ENCODE data around the gene MEIKIN. TPM values are rescaled to one million over a fixed set of nuclear protein-coding genes. Genes with fewer than 3 reads are reported as not detected.

The MEIKIN gene
- total and polyA plus RNA-seq, 2 experiments from 2014 or later: not detected

- Mint-ChIP-seq H3K27me3 (ENCODE audit: insufficient read depth, low read depth, poor library complexity) (no peaks in the 10 kb centered on the region), H3K9me3 (no peaks in the 10 kb centered on the region), H3K4me3 (no peak overlapping the region), H3K36me3 (ENCODE audit: low read depth) (no peaks in the 10 kb centered on the region), H3K4me1 (no peaks in the 10 kb centered on the region), H3K27ac (no peak overlapping the region)
- no peak overlapping the region for H2AFZ ChIP-seq
- H3K4me1 ChIP-seq (ENCODE audit: insufficient read depth): no peaks in the 10 kb centered on the region
- peaks cover 26% of the 10 kb centered on the region for H4K20me1 ChIP-seq (replicated peaks; ENCODE audit: insufficient read depth)
- no peaks in the 10 kb centered on the region for H3K9me2 ChIP-seq (ENCODE audit: insufficient read depth)
- no peaks in the 10 kb centered on the region for H3K27me3 ChIP-seq (ENCODE audit: insufficient read depth)
- no peaks in the 10 kb centered on the region for H3K36me3 ChIP-seq (ENCODE audit: insufficient read depth)
- ATAC-seq (no peak), DNase-seq (ENCODE audit: low spot score) (no peak)
- peaks cover 83% of the 10 kb centered on the region for H3K79me2 ChIP-seq (replicated peaks; ENCODE audit: insufficient read depth)
- H3F3A ChIP-seq (replicated peaks; ENCODE audit: low read depth): no peaks in the 10 kb centered on the region
- H3K27ac ChIP-seq (ENCODE audit: low read depth): no peak overlapping the region
- H3K4me2 ChIP-seq: no peak overlapping the region
- no peak overlapping the region for H3K4me3 ChIP-seq
- TF ChIP-seq ZNF331 (CRISPR knock-in tag; IDR thresholded peaks at IDR 0.05; ENCODE audit: low read depth) (no peak), POLR2AphosphoS5 (IDR thresholded peaks at IDR 0.05; ENCODE audit: low read depth) (no peak)
Observed at GRCh38 chr5:131774652-131775367, 170.7 kb downstream of the MEIKIN start.

- no peaks in the 10 kb centered on the region for H3K27me3 ChIP-seq (ENCODE audit: insufficient read depth)
- no peak overlapping the region for H3K27ac Mint-ChIP-seq
- no peaks in the 10 kb centered on the region for H3K4me1 ChIP-seq (ENCODE audit: insufficient read depth)
- no peaks in the 10 kb centered on the region for H3F3A ChIP-seq (replicated peaks; ENCODE audit: low read depth)
- H3K27me3 Mint-ChIP-seq (ENCODE audit: insufficient read depth, low read depth, poor library complexity): no peaks in the 10 kb centered on the region
- no peak overlapping the region for H2AFZ ChIP-seq
- H4K20me1 ChIP-seq (replicated peaks; ENCODE audit: insufficient read depth): peaks cover 32% of the 10 kb centered on the region
- H3K79me2 ChIP-seq (replicated peaks; ENCODE audit: insufficient read depth): peaks cover 84% of the 10 kb centered on the region
- no peak overlapping the region for H3K4me2 ChIP-seq
- no peak overlapping the region for H3K27ac ChIP-seq (ENCODE audit: low read depth)
- no peak for DNase-seq (ENCODE audit: low spot score)
- no peaks in the 10 kb centered on the region for H3K9me3 Mint-ChIP-seq
- no peak overlapping the region for H3K4me3 Mint-ChIP-seq
- no peaks in the 10 kb centered on the region for H3K36me3 Mint-ChIP-seq (ENCODE audit: low read depth)
- H3K4me1 Mint-ChIP-seq: no peaks in the 10 kb centered on the region
- no peak overlapping the region for H3K4me3 ChIP-seq
- no peak for ATAC-seq
- no peaks in the 10 kb centered on the region for H3K36me3 ChIP-seq (ENCODE audit: insufficient read depth)
- TF ChIP-seq REST (IDR thresholded peaks at IDR 0.05; ENCODE audit: unreplicated experiment) (no peak), JUNB (IDR thresholded peaks at IDR 0.05; ENCODE audit: unreplicated experiment) (no peak), ZNF114 (CRISPR knock-in tag; IDR thresholded peaks at IDR 0.05) (no peak), CTCF (conservative IDR thresholded peaks at IDR 0.05; ENCODE audit: low read depth in 2 of 2) (no peak), EZH2 (IDR thresholded peaks at IDR 0.05; ENCODE audit: low read depth, unreplicated experiment) (no peak), POLR2AphosphoS5 (IDR thresholded peaks at IDR 0.05; ENCODE audit: low read depth) (no peak), STAT1 (IDR thresholded peaks at IDR 0.05; ENCODE audit: unreplicated experiment) (no peak), EZH2phosphoT487 (IDR thresholded peaks at IDR 0.05; ENCODE audit: unreplicated experiment) (no peak), ETS1 (IDR thresholded peaks at IDR 0.05) (no peak), NANOG (IDR thresholded peaks at IDR 0.05; ENCODE audit: borderline replicate concordance) (no peak)
- no peaks in the 10 kb centered on the region for H3K9me2 ChIP-seq (ENCODE audit: insufficient read depth)
Observed at GRCh38 chr5:131773805-131774204, 171.7 kb downstream of the MEIKIN start.
